ENCODE results near the gene ABCB9.

- no peak for TF ChIP-seq CTBP2 (IDR thresholded peaks at IDR 0.05; ENCODE audit: borderline replicate concordance, insufficient read depth, insufficient read length, low read length)
- no peak for TF ChIP-seq KDM1A (IDR thresholded peaks at IDR 0.05; ENCODE audit: borderline replicate concordance, low read length)
These were observed 19.4 kb downstream of the ABCB9 start for GRCh38 chr12:122946690-122947341.

All from H1 (cell line).